ENCODE measurements around the gene MACROD2. TPM values are rescaled to one million over a fixed set of nuclear protein-coding genes. Genes with fewer than 3 reads are reported as not detected.

MACROD2 gene
- total and polyA plus RNA-seq, 4 donors: 0.66 to 10.5 (median 3.3) TPM

DNA sequence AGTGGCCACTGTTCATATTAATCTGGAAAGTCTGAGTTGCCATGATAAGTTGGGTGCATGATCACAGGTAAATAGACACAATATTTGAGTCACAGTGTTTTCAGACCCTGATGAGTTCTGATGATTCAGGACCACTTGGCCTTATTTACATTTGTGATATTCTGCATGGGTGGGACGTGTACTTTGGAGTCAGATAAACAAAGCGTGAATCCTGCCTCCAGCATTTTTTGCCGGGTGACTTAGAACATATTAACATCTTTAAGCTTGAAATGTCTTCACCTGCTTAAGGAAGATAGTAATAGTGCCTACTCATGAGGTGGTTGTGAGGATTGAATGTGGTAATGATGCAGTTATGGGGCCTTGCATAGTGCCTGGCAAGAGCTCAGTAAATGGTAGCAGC is 1582.8 kb downstream of the MACROD2 start:
- H3K9ac ChIP-seq (ENCODE audit: low read depth in 1 of 2, low read length in 2 of 2): no peak overlapping the region
- WGBS: 55% methylated on average over 3 of the region's 3 CpGs
- no peak overlapping the region for H3K27ac ChIP-seq (ENCODE audit: low read depth in 1 of 2, low read length in 2 of 2)
- H3K27me3 ChIP-seq (ENCODE audit: control insufficient read depth in 4 of 4, insufficient read depth in 4 of 4, low read length in 3 of 4): no peaks in the 10 kb centered on the region
- DNase-seq (ENCODE audit: low spot score): no peak
- no peak for TF ChIP-seq EGR1 (IDR thresholded peaks at IDR 0.05; ENCODE audit: low read depth in 2 of 2)
- no peak for TF ChIP-seq JUND (IDR thresholded peaks at IDR 0.05)
- TF ChIP-seq GABPA (IDR thresholded peaks at IDR 0.05 in 1 of 2, conservative IDR thresholded peaks at IDR 0.05 in 1 of 2): no peak
- no peak for TF ChIP-seq FOXA2 (IDR thresholded peaks at IDR 0.05)
- no peak for TF ChIP-seq HNF4G (IDR thresholded peaks at IDR 0.05)
- no peak for TF ChIP-seq RXRA (IDR thresholded peaks at IDR 0.05)
- TF ChIP-seq, protein P1, sequence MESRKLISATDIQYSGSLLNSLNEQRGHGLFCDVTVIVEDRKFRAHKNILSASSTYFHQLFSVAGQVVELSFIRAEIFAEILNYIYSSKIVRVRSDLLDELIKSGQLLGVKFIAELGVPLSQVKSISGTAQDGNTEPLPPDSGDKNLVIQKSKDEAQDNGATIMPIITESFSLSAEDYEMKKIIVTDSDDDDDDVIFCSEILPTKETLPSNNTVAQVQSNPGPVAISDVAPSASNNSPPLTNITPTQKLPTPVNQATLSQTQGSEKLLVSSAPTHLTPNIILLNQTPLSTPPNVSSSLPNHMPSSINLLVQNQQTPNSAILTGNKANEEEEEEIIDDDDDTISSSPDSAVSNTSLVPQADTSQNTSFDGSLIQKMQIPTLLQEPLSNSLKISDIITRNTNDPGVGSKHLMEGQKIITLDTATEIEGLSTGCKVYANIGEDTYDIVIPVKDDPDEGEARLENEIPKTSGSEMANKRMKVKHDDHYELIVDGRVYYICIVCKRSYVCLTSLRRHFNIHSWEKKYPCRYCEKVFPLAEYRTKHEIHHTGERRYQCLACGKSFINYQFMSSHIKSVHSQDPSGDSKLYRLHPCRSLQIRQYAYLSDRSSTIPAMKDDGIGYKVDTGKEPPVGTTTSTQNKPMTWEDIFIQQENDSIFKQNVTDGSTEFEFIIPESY (IDR thresholded peaks at IDR 0.05): no peak
- no peak for TF ChIP-seq HNF4A (conservative IDR thresholded peaks at IDR 0.05)
- no peak for TF ChIP-seq RAD21 (IDR thresholded peaks at IDR 0.05)
- TF ChIP-seq, protein P2, sequence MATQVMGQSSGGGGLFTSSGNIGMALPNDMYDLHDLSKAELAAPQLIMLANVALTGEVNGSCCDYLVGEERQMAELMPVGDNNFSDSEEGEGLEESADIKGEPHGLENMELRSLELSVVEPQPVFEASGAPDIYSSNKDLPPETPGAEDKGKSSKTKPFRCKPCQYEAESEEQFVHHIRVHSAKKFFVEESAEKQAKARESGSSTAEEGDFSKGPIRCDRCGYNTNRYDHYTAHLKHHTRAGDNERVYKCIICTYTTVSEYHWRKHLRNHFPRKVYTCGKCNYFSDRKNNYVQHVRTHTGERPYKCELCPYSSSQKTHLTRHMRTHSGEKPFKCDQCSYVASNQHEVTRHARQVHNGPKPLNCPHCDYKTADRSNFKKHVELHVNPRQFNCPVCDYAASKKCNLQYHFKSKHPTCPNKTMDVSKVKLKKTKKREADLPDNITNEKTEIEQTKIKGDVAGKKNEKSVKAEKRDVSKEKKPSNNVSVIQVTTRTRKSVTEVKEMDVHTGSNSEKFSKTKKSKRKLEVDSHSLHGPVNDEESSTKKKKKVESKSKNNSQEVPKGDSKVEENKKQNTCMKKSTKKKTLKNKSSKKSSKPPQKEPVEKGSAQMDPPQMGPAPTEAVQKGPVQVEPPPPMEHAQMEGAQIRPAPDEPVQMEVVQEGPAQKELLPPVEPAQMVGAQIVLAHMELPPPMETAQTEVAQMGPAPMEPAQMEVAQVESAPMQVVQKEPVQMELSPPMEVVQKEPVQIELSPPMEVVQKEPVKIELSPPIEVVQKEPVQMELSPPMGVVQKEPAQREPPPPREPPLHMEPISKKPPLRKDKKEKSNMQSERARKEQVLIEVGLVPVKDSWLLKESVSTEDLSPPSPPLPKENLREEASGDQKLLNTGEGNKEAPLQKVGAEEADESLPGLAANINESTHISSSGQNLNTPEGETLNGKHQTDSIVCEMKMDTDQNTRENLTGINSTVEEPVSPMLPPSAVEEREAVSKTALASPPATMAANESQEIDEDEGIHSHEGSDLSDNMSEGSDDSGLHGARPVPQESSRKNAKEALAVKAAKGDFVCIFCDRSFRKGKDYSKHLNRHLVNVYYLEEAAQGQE (IDR thresholded peaks at IDR 0.05): no peak
- TF ChIP-seq SP1 (IDR thresholded peaks at IDR 0.05): no peak
- TF ChIP-seq, protein P3, sequence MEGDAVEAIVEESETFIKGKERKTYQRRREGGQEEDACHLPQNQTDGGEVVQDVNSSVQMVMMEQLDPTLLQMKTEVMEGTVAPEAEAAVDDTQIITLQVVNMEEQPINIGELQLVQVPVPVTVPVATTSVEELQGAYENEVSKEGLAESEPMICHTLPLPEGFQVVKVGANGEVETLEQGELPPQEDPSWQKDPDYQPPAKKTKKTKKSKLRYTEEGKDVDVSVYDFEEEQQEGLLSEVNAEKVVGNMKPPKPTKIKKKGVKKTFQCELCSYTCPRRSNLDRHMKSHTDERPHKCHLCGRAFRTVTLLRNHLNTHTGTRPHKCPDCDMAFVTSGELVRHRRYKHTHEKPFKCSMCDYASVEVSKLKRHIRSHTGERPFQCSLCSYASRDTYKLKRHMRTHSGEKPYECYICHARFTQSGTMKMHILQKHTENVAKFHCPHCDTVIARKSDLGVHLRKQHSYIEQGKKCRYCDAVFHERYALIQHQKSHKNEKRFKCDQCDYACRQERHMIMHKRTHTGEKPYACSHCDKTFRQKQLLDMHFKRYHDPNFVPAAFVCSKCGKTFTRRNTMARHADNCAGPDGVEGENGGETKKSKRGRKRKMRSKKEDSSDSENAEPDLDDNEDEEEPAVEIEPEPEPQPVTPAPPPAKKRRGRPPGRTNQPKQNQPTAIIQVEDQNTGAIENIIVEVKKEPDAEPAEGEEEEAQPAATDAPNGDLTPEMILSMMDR (IDR thresholded peaks at IDR 0.05; ENCODE audit: low read depth, low read length, missing input control): no peak
- TF ChIP-seq, protein P4, sequence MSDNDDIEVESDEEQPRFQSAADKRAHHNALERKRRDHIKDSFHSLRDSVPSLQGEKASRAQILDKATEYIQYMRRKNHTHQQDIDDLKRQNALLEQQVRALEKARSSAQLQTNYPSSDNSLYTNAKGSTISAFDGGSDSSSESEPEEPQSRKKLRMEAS (IDR thresholded peaks at IDR 0.05): no peak
- TF ChIP-seq, protein P5, sequence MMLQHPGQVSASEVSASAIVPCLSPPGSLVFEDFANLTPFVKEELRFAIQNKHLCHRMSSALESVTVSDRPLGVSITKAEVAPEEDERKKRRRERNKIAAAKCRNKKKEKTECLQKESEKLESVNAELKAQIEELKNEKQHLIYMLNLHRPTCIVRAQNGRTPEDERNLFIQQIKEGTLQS (IDR thresholded peaks at IDR 0.05): no peak
- H3K9me3 ChIP-seq (ENCODE audit: control insufficient read depth in 4 of 4, low read length in 3 of 4): no peaks in the 10 kb centered on the region
- H3K36me3 ChIP-seq (ENCODE audit: control insufficient read depth in 4 of 4, insufficient read depth in 3 of 4, low read depth in 1 of 4, low read length in 3 of 4): no peaks in the 10 kb centered on the region
- no peaks in the 10 kb centered on the region for H3K4me1 ChIP-seq (ENCODE audit: control insufficient read depth in 4 of 4, insufficient read depth in 4 of 4, low read length in 3 of 4)
- H3K4me3 ChIP-seq (ENCODE audit: low read depth in 1 of 3, low read length in 3 of 3): no peak overlapping the region

DNA sequence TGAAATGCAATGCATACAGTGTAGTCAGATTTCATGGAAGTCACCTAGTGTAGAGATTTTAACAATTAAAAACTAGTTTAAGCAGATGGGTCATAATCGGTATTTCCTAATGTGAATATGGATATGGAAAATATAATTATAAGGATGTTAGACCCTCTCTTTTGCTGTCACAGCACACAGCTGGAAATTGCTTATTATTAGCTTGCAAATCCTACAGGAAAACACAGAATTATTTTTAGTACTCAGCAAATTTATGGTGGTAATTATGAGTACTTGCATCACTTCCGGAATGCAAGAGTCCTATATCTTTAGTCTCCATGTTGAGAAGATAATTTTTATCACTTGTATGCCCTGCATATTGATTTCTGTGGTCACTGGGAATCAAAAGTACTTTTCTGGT is 1584.4 kb downstream of the MACROD2 start:
- Histone ChIP-seq H3K27me3 (ENCODE audit: control insufficient read depth in 4 of 4, insufficient read depth in 4 of 4, low read length in 3 of 4) (no peaks in the 10 kb centered on the region), H3K27ac (ENCODE audit: low read depth in 1 of 2, low read length in 2 of 2) (no peak overlapping the region), H3K9ac (ENCODE audit: low read depth in 1 of 2, low read length in 2 of 2) (no peak overlapping the region), H3K9me3 (ENCODE audit: control insufficient read depth in 4 of 4, low read length in 3 of 4) (no peaks in the 10 kb centered on the region), H3K36me3 (ENCODE audit: control insufficient read depth in 4 of 4, insufficient read depth in 3 of 4, low read depth in 1 of 4, low read length in 3 of 4) (no peaks in the 10 kb centered on the region), H3K4me3 (ENCODE audit: low read depth in 1 of 3, low read length in 3 of 3) (no peak overlapping the region), H3K4me1 (ENCODE audit: control insufficient read depth in 4 of 4, insufficient read depth in 4 of 4, low read length in 3 of 4) (no peaks in the 10 kb centered on the region)
- DNase-seq (ENCODE audit: low spot score): no peak
- 69% methylated on average over 2 of the region's 2 CpGs for WGBS
- TF ChIP-seq, protein P5 (IDR thresholded peaks at IDR 0.05): no peak
- TF ChIP-seq HNF4G (IDR thresholded peaks at IDR 0.05) (no peak), RXRA (IDR thresholded peaks at IDR 0.05) (no peak), HNF4A (conservative IDR thresholded peaks at IDR 0.05) (no peak), EGR1 (IDR thresholded peaks at IDR 0.05; ENCODE audit: low read depth in 2 of 2) (no peak), FOXA2 (IDR thresholded peaks at IDR 0.05) (no peak), FOXA1 (IDR thresholded peaks at IDR 0.05) (no peak), RAD21 (IDR thresholded peaks at IDR 0.05) (no peak), YY1 (IDR thresholded peaks at IDR 0.05) (no peak), NR2F2 (IDR thresholded peaks at IDR 0.05) (no peak), JUND (IDR thresholded peaks at IDR 0.05) (no peak), TAF1 (conservative IDR thresholded peaks at IDR 0.05) (no peak)
- TF ChIP-seq, protein P4 (IDR thresholded peaks at IDR 0.05): no peak
- TF ChIP-seq, protein P1 (IDR thresholded peaks at IDR 0.05): no peak
- TF ChIP-seq, protein P3 (IDR thresholded peaks at IDR 0.05; ENCODE audit: low read depth, low read length, missing input control): no peak

Measured in liver (tissue), 9 donors.